Measurements from ENCODE around the gene CACNA1C.

DNA sequence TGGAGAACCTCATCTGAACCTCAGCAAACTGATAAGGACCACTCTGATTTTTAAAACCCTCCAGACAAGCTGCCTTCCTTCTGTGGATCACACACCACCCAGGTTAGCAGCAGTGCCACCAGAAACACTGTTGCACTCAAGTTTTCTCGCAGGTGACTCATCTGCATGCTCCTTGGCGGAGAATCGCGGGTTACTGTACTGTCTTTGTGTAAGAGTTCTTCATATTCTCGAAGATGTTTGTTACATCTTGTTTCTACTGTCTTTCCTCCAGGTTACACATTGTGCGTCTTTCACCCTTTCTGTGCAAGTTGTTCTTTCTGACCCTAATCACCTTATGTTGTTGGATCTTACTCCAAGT is 331.2 kb downstream of the CACNA1C start:
- no peak for TF ChIP-seq EZH2 (IDR thresholded peaks at IDR 0.05; ENCODE audit: low read depth)
- TF ChIP-seq, protein P1, sequence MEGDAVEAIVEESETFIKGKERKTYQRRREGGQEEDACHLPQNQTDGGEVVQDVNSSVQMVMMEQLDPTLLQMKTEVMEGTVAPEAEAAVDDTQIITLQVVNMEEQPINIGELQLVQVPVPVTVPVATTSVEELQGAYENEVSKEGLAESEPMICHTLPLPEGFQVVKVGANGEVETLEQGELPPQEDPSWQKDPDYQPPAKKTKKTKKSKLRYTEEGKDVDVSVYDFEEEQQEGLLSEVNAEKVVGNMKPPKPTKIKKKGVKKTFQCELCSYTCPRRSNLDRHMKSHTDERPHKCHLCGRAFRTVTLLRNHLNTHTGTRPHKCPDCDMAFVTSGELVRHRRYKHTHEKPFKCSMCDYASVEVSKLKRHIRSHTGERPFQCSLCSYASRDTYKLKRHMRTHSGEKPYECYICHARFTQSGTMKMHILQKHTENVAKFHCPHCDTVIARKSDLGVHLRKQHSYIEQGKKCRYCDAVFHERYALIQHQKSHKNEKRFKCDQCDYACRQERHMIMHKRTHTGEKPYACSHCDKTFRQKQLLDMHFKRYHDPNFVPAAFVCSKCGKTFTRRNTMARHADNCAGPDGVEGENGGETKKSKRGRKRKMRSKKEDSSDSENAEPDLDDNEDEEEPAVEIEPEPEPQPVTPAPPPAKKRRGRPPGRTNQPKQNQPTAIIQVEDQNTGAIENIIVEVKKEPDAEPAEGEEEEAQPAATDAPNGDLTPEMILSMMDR (conservative IDR thresholded peaks at IDR 0.05), result no peak

Measured in PC-9 (cell line).